Measurements from ENCODE around the gene TRAK1.

DNA sequence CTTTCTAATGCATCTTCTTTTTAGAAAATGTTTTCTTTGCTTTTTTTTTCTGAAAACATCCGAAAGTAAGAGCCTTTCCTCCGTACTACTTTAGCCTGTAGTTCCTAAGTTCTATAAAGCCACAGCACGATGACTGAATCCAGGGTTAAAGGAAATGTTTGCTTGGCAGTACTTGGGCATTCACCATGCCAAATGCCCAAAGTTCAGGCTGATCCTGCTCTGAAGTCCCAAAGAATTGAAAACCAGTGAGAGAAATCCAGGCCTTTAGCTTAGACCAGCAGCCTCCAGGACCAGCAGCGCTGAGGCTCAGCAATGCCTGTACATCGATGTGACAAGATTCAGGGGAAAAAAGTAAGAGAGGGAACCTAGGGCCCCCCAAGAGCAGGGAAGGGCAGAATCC is 139.7 kb downstream of the TRAK1 start:
- TF ChIP-seq POLR2A (IDR thresholded peaks at IDR 0.05; ENCODE audit: low read length) (no peak), GATA1 (IDR thresholded peaks at IDR 0.05; ENCODE audit: low read depth, low read length) (no peak)
